HG03025 (cell line): ENCODE data around the gene BBS12.

Experiments
- ATAC-seq: cut with Tn5 transposase; IDR thresholded peaks from one replicate; pipeline ENCODE4 v1.9.1; 2021; ENCODE audit warnings: mild to moderate bottlenecking, moderate library complexity; ENCODE audit not compliant: unreplicated experiment, low FRiP score

Gene BBS12

GRCh38 chr4:122712782-122713181 lies 19.7 kb upstream of the BBS12 start:
- ATAC-seq: no peak

GRCh38 chr4:122715221-122715620 lies 17.3 kb upstream of the BBS12 start:
- ATAC-seq: no peak

GRCh38 chr4:122716825-122717448 lies 15.6 kb upstream of the BBS12 start:
- peak; percentile 75 for ATAC-seq

GRCh38 chr4:122718281-122718680 lies 14.2 kb upstream of the BBS12 start:
- ATAC-seq: no peak

- no peak for ATAC-seq
Measured at GRCh38 chr4:122722256-122722655, 10.2 kb upstream of the BBS12 start.

- ATAC-seq: no peak
Measured at GRCh38 chr4:122728856-122729255, 3.6 kb upstream of the BBS12 start.

GRCh38 chr4:122731676-122732075 lies 828 bp upstream of the BBS12 start:
- no peak for ATAC-seq

- no peak for ATAC-seq
Measured at GRCh38 chr4:122733787-122734120, 1.2 kb downstream of the BBS12 start.

- ATAC-seq: no peak
Measured at GRCh38 chr4:122739174-122739573, 6.7 kb downstream of the BBS12 start.

GRCh38 chr4:122742933-122743829 lies 10.7 kb downstream of the BBS12 start:
- no peak for ATAC-seq

- no peak for ATAC-seq
Measured at GRCh38 chr4:122744229-122744628, 11.7 kb downstream of the BBS12 start.

- no peak for ATAC-seq
Measured at GRCh38 chr4:122746485-122746965, 14.0 kb downstream of the BBS12 start.

GRCh38 chr4:122747068-122747467 lies 14.6 kb downstream of the BBS12 start:
- ATAC-seq: no peak

GRCh38 chr4:122747883-122748282 lies 15.4 kb downstream of the BBS12 start:
- no peak for ATAC-seq

GRCh38 chr4:122749704-122750454 lies 17.4 kb downstream of the BBS12 start:
- no peak for ATAC-seq

GRCh38 chr4:122755675-122756074 lies 23.2 kb downstream of the BBS12 start:
- no peak for ATAC-seq

GRCh38 chr4:122758033-122758432 lies 25.5 kb downstream of the BBS12 start:
- ATAC-seq: no peak

GRCh38 chr4:122759639-122760310 lies 27.3 kb downstream of the BBS12 start:
- ATAC-seq: no peak

- ATAC-seq: no peak
Measured at GRCh38 chr4:122762520-122762919, 30.0 kb downstream of the BBS12 start.

GRCh38 chr4:122762966-122763716 lies 30.6 kb downstream of the BBS12 start:
- no peak for ATAC-seq
